GOT3 (cell line): ENCODE data around the gene CLIC5.

ENCODE experiments used
- DNase-seq: peaks from one replicate; lab custom pipeline; 2025; ENCODE audit warnings: mixed read lengths; lab: John Stamatoyannopoulos, UW

The CLIC5 gene

GRCh38 chr6:45997875-45998506, 17.7 kb downstream of the CLIC5 start:
- DNase-seq: no peak

- DNase-seq: no peak
Observed at GRCh38 chr6:45991189-45991588, 24.5 kb downstream of the CLIC5 start.

- no peak for DNase-seq
Observed at GRCh38 chr6:45990162-45990561, 25.5 kb downstream of the CLIC5 start.

GRCh38 chr6:45988635-45989034, 27.0 kb downstream of the CLIC5 start:
- no peak for DNase-seq

- DNase-seq: no peak
Observed at GRCh38 chr6:45987856-45988255, 27.8 kb downstream of the CLIC5 start.

- DNase-seq: no peak
Observed at GRCh38 chr6:45986746-45987274, 28.9 kb downstream of the CLIC5 start.

GRCh38 chr6:45984788-45985425, 30.8 kb downstream of the CLIC5 start:
- no peak for DNase-seq

GRCh38 chr6:45984347-45984746, 31.3 kb downstream of the CLIC5 start:
- no peak for DNase-seq

GRCh38 chr6:45983062-45983461, 32.6 kb downstream of the CLIC5 start:
- no peak for DNase-seq

GRCh38 chr6:45982280-45983036, 33.2 kb downstream of the CLIC5 start:
- no peak for DNase-seq

- no peak for DNase-seq
Observed at GRCh38 chr6:45981046-45981445, 34.6 kb downstream of the CLIC5 start.

GRCh38 chr6:45979311-45979710, 36.3 kb downstream of the CLIC5 start:
- DNase-seq: no peak

- no peak for DNase-seq
Observed at GRCh38 chr6:45974596-45974995, 41.1 kb downstream of the CLIC5 start.

GRCh38 chr6:45972795-45973503, 42.7 kb downstream of the CLIC5 start:
- no peak for DNase-seq

- DNase-seq: no peak
Observed at GRCh38 chr6:45971287-45971686, 44.4 kb downstream of the CLIC5 start.

GRCh38 chr6:45970326-45970725, 45.3 kb downstream of the CLIC5 start:
- no peak for DNase-seq

- DNase-seq: no peak
Observed at GRCh38 chr6:45969883-45970282, 45.8 kb downstream of the CLIC5 start.

GRCh38 chr6:45969026-45969425, 46.6 kb downstream of the CLIC5 start:
- no peak for DNase-seq

GRCh38 chr6:45967363-45967762, 48.3 kb downstream of the CLIC5 start:
- DNase-seq: no peak

- DNase-seq: no peak
Observed at GRCh38 chr6:45966797-45967196, 48.9 kb downstream of the CLIC5 start.

- no peak for DNase-seq
Observed at GRCh38 chr6:45966340-45966739, 49.3 kb downstream of the CLIC5 start.

- no peak for DNase-seq
Observed at GRCh38 chr6:45965792-45966191, 49.9 kb downstream of the CLIC5 start.
